HepG2 (cell line): Measurements from ENCODE around the gene TMPO. TPM values are rescaled to one million over a fixed set of nuclear protein-coding genes. Genes with fewer than 3 reads are reported as not detected.

ENCODE experiments used
- FOXK2 ChIP-seq: fragments of 450-650 bp; IDR thresholded peaks from 2 replicates; pipeline ENCODE4 v1.6.1; 2016
- KLF15 ChIP-seq: sonication (generic); formaldehyde crosslinking; IDR thresholded peaks from 2 replicates; pipeline ENCODE4 v1.8.1; 2023; ENCODE audit warnings: borderline replicate concordance, mild to moderate bottlenecking, inconsistent platforms, missing genetic modification reagents, mixed read lengths
- NFE2L2 ChIP-seq: fragments of 150-350 bp; IDR thresholded peaks from 2 replicates; pipeline ENCODE4 v1.6.1; 2014; ENCODE audit warnings: low read length
- POLR2AphosphoS5 ChIP-seq: IDR thresholded peaks from 2 replicates; pipeline ENCODE4 v1.6.1; 2012; ENCODE audit warnings: low read depth, low read length
- RFXANK ChIP-seq: IDR thresholded peaks from 2 replicates; pipeline ENCODE4 v1.6.1; 2016
- ZIK1 ChIP-seq: sonication (generic); formaldehyde crosslinking; IDR thresholded peaks from 2 replicates; pipeline ENCODE4 v1.5.0; 2020; ENCODE audit warnings: mild to moderate bottlenecking, low read depth, missing genetic modification reagents, borderline replicate concordance
- ZNF138 ChIP-seq: sonication (generic); formaldehyde crosslinking; IDR thresholded peaks from 2 replicates; pipeline ENCODE4 v1.5.0; 2020; ENCODE audit warnings: mild to moderate bottlenecking, low read depth, missing genetic modification reagents
- ZNF230 ChIP-seq: sonication (generic); formaldehyde crosslinking; IDR thresholded peaks from 2 replicates; pipeline ENCODE4 v1.4.0; 2020; ENCODE audit warnings: mild to moderate bottlenecking, missing genetic modification reagents
- ZNF260 ChIP-seq: sonication (generic); formaldehyde crosslinking; IDR thresholded peaks from 2 replicates; pipeline ENCODE4 v1.4.0; 2020; ENCODE audit warnings: missing genetic modification reagents, low read depth, mild to moderate bottlenecking, borderline replicate concordance
- polyA plus RNA-seq, 8 experiments: library from polyadenylated mRNA; depleted of rRNA in 3 of 8; stranded (reverse) in 7 of 8; unstranded in 1 of 8; fragments of >200 nt; fragmentation: Illumina TruSeq in 4 of 8; extraction: Trizol in 4 of 8; gene quantifications; 2 replicates each; pipeline versions ENCODE4 v1.2.1 to v1.2.3, GENCODE V29; 2011 to 2016; ENCODE audit warnings: low read depth in 4 of 8, missing spikeins in 1 of 8, mixed read lengths in 1 of 8; ENCODE audit not compliant: insufficient read depth in 1 of 8
- total RNA-seq, 5 experiments: library from RNA; depleted of rRNA; stranded (reverse); fragments of >200 nt; fragmentation: Illumina TruSeq; extraction: Trizol; gene quantifications; 2 replicates each; pipeline ENCODE4 v1.2.3, GENCODE V29; 2016; ENCODE audit warnings: low read depth in 1 of 5
- TF ChIP-seq, protein P1 (sequence below): sonication (generic); formaldehyde crosslinking; IDR thresholded peaks from 2 replicates; pipeline ENCODE4 v1.4.0; 2020; ENCODE audit warnings: missing genetic modification reagents, mild to moderate bottlenecking, borderline replicate concordance
- TF ChIP-seq, protein P2 (sequence below): sonication (generic); formaldehyde crosslinking; IDR thresholded peaks from 2 replicates; pipeline ENCODE4 v1.4.0; 2020; ENCODE audit warnings: missing genetic modification reagents, borderline replicate concordance
- TF ChIP-seq, protein P3 (sequence below): sonication (generic); formaldehyde crosslinking; IDR thresholded peaks from 2 replicates; pipeline ENCODE4 v1.9.0; 2022; ENCODE audit warnings: missing genetic modification reagents, mild to moderate bottlenecking, borderline replicate concordance
- TF ChIP-seq, protein P4 (sequence below): sonication (generic); formaldehyde crosslinking; IDR thresholded peaks from one replicate; pipeline ENCODE4 v1.5.1; 2020; ENCODE audit warnings: mild to moderate bottlenecking, missing genetic modification reagents; ENCODE audit errors: not compliant biosample characterization

The TMPO gene
- total and polyA plus RNA-seq, 2 of the 13 experiments (the other 11 are each of a cell fraction or from before 2014, with no cell fraction given) = 24.2 to 167 TPM

DNA sequence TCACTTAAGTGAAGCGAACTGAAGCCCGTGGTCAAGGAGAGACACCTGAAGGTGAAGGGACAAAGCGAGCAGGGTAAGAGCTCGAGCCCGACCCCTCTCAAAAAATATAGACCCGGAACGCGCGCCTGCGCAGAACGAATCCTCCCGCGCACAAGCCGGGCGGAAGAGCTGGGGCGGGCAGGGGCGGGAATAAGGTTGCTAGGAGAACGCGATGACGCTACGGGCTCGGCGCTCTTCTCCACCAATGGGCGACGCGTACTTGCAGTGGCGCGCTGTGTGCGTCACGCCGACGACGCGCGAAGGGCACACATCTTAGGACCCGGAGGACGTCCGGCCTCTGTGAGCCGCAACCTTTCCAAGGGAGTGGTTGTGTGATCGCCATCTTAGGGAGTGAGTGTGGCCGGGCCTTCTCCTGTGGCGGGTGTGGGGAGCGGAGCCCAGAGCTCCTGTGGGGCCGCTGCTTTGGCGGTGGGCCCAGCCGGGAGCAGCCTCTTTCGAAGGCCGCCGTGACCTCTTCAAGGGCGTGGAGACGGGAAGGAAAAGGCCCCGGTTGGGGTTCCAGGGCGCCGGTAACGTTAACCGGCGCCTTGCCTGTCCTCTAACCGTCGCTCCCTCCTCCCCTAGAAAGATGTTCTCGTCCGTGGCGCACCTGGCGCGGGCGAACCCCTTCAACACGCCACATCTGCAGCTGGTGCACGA lies 78.1 kb downstream of the TMPO start, which contains the start of gene SLC25A3 (continued):
- TF ChIP-seq, protein P1, sequence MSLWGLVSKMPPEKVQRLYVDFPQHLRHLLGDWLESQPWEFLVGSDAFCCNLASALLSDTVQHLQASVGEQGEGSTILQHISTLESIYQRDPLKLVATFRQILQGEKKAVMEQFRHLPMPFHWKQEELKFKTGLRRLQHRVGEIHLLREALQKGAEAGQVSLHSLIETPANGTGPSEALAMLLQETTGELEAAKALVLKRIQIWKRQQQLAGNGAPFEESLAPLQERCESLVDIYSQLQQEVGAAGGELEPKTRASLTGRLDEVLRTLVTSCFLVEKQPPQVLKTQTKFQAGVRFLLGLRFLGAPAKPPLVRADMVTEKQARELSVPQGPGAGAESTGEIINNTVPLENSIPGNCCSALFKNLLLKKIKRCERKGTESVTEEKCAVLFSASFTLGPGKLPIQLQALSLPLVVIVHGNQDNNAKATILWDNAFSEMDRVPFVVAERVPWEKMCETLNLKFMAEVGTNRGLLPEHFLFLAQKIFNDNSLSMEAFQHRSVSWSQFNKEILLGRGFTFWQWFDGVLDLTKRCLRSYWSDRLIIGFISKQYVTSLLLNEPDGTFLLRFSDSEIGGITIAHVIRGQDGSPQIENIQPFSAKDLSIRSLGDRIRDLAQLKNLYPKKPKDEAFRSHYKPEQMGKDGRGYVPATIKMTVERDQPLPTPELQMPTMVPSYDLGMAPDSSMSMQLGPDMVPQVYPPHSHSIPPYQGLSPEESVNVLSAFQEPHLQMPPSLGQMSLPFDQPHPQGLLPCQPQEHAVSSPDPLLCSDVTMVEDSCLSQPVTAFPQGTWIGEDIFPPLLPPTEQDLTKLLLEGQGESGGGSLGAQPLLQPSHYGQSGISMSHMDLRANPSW = no peak
- TF ChIP-seq POLR2AphosphoS5 = peak; percentile 100
- no peak for TF ChIP-seq ZNF260 (CRISPR knock-in tag)
- no peak for TF ChIP-seq FOXK2
- TF ChIP-seq ZNF230 (CRISPR knock-in tag) = peak; percentile 78; the same call in 1 of the 2 replicates
- TF ChIP-seq ZIK1 (CRISPR knock-in tag) = 0 out of 2 replicates have a peak, but pooled peaks have one; percentile 62
- TF ChIP-seq RFXANK (CRISPR knock-in tag) = 0 out of 2 replicates have a peak, but pooled peaks have one; percentile 28
- TF ChIP-seq, protein P2, sequence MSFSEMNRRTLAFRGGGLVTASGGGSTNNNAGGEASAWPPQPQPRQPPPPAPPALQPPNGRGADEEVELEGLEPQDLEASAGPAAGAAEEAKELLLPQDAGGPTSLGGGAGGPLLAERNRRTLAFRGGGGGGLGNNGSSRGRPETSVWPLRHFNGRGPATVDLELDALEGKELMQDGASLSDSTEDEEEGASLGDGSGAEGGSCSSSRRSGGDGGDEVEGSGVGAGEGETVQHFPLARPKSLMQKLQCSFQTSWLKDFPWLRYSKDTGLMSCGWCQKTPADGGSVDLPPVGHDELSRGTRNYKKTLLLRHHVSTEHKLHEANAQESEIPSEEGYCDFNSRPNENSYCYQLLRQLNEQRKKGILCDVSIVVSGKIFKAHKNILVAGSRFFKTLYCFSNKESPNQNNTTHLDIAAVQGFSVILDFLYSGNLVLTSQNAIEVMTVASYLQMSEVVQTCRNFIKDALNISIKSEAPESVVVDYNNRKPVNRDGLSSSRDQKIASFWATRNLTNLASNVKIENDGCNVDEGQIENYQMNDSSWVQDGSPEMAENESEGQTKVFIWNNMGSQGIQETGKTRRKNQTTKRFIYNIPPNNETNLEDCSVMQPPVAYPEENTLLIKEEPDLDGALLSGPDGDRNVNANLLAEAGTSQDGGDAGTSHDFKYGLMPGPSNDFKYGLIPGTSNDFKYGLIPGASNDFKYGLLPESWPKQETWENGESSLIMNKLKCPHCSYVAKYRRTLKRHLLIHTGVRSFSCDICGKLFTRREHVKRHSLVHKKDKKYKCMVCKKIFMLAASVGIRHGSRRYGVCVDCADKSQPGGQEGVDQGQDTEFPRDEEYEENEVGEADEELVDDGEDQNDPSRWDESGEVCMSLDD (CRISPR knock-in tag) = no peak
- TF ChIP-seq, protein P3, sequence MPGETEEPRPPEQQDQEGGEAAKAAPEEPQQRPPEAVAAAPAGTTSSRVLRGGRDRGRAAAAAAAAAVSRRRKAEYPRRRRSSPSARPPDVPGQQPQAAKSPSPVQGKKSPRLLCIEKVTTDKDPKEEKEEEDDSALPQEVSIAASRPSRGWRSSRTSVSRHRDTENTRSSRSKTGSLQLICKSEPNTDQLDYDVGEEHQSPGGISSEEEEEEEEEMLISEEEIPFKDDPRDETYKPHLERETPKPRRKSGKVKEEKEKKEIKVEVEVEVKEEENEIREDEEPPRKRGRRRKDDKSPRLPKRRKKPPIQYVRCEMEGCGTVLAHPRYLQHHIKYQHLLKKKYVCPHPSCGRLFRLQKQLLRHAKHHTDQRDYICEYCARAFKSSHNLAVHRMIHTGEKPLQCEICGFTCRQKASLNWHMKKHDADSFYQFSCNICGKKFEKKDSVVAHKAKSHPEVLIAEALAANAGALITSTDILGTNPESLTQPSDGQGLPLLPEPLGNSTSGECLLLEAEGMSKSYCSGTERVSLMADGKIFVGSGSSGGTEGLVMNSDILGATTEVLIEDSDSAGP (CRISPR knock-in tag) = no peak; the same call in 1 of the 2 replicates
- no peak; the same call in 1 of the 2 replicates for TF ChIP-seq ZNF138 (CRISPR knock-in tag)
- TF ChIP-seq NFE2L2 = no peak
- TF ChIP-seq, protein P4, sequence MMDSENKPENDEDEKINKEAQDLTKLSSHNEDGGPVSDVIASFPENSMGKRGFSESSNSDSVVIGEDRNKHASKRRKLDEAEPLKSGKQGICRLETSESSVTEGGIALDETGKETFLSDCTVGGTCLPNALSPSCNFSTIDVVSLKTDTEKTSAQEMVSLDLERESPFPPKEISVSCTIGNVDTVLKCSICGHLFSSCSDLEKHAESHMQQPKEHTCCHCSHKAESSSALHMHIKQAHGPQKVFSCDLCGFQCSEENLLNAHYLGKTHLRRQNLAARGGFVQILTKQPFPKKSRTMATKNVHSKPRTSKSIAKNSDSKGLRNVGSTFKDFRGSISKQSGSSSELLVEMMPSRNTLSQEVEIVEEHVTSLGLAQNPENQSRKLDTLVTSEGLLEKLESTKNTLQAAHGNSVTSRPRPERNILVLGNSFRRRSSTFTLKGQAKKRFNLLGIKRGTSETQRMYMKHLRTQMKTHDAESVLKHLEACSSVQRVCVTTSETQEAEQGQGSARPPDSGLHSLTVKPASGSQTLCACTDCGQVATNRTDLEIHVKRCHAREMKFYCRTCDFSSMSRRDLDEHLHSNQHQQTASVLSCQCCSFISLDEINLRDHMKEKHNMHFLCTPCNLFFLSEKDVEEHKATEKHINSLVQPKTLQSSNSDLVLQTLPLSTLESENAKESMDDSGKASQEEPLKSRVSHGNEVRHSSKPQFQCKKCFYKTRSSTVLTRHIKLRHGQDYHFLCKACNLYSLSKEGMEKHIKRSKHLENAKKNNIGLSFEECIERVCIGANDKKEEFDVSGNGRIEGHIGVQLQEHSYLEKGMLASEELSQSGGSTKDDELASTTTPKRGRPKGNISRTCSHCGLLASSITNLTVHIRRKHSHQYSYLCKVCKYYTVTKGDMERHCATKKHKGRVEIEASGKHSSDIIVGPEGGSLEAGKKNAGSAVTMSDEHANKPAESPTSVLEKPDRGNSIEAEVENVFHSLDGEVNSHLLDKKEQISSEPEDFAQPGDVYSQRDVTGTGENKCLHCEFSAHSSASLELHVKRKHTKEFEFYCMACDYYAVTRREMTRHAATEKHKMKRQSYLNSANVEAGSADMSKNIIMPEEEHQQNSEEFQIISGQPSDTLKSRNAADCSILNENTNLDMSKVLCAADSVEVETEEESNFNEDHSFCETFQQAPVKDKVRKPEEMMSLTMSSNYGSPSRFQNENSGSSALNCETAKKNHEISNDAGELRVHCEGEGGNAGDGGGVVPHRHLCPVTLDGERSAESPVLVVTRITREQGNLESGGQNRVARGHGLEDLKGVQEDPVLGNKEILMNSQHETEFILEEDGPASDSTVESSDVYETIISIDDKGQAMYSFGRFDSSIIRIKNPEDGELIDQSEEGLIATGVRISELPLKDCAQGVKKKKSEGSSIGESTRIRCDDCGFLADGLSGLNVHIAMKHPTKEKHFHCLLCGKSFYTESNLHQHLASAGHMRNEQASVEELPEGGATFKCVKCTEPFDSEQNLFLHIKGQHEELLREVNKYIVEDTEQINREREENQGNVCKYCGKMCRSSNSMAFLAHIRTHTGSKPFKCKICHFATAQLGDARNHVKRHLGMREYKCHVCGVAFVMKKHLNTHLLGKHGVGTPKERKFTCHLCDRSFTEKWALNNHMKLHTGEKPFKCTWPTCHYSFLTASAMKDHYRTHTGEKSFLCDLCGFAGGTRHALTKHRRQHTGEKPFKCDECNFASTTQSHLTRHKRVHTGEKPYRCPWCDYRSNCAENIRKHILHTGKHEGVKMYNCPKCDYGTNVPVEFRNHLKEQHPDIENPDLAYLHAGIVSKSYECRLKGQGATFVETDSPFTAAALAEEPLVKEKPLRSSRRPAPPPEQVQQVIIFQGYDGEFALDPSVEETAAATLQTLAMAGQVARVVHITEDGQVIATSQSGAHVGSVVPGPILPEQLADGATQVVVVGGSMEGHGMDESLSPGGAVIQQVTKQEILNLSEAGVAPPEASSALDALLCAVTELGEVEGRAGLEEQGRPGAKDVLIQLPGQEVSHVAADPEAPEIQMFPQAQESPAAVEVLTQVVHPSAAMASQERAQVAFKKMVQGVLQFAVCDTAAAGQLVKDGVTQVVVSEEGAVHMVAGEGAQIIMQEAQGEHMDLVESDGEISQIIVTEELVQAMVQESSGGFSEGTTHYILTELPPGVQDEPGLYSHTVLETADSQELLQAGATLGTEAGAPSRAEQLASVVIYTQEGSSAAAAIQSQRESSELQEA (CRISPR knock-in tag) = peak; percentile 37
- TF ChIP-seq KLF15 (CRISPR knock-in tag) = peak; percentile 63; the same call in 1 of the 2 replicates
